ENCODE measurements around the gene MYLK. TPM values are rescaled to one million over a fixed set of nuclear protein-coding genes. Genes with fewer than 3 reads are reported as not detected.

Gene MYLK
- total and polyA plus RNA-seq, 2 experiments from 2014 or later: 13.1 to 27.1 TPM

- H3K9me2 ChIP-seq (replicated peaks; ENCODE audit: insufficient read depth): no peaks in the 10 kb centered on the region
- H3K27ac ChIP-seq: no peak overlapping the region
- H3K79me2 ChIP-seq: no peaks in the 10 kb centered on the region
- no peaks in the 10 kb centered on the region for H3K9me3 ChIP-seq (ENCODE audit: low read depth)
- no peaks in the 10 kb centered on the region for H3K36me3 ChIP-seq (replicated peaks; ENCODE audit: insufficient read depth, low read depth)
- H3K27me3 ChIP-seq: no peaks in the 10 kb centered on the region
- 94% methylated on average over 14 of the region's 14 CpGs for WGBS (ENCODE audit: low lambda C conversion rate, missing lambda C conversion rate)
- DNase-seq (ENCODE audit: low spot score): no peak
- H3K4me3 ChIP-seq: no peak overlapping the region
- H3K4me2 ChIP-seq: no peak overlapping the region
- H3K4me1 ChIP-seq (ENCODE audit: insufficient read depth): no peaks in the 10 kb centered on the region
- TF ChIP-seq, protein P1, sequence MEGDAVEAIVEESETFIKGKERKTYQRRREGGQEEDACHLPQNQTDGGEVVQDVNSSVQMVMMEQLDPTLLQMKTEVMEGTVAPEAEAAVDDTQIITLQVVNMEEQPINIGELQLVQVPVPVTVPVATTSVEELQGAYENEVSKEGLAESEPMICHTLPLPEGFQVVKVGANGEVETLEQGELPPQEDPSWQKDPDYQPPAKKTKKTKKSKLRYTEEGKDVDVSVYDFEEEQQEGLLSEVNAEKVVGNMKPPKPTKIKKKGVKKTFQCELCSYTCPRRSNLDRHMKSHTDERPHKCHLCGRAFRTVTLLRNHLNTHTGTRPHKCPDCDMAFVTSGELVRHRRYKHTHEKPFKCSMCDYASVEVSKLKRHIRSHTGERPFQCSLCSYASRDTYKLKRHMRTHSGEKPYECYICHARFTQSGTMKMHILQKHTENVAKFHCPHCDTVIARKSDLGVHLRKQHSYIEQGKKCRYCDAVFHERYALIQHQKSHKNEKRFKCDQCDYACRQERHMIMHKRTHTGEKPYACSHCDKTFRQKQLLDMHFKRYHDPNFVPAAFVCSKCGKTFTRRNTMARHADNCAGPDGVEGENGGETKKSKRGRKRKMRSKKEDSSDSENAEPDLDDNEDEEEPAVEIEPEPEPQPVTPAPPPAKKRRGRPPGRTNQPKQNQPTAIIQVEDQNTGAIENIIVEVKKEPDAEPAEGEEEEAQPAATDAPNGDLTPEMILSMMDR (IDR thresholded peaks at IDR 0.05; ENCODE audit: poor library complexity): no peak
- TF ChIP-seq EZH2 (IDR thresholded peaks at IDR 0.05; ENCODE audit: borderline replicate concordance): no peak
- TF ChIP-seq EZH2phosphoT487 (IDR thresholded peaks at IDR 0.05; ENCODE audit: low read depth, severe bottlenecking, unreplicated experiment): no peak
- no peak overlapping the region for H2AFZ ChIP-seq
- no peaks in the 10 kb centered on the region for H4K20me1 ChIP-seq (ENCODE audit: insufficient read depth, poor library complexity, severe bottlenecking)
Observed at GRCh38 chr3:123737168-123737567, 147.0 kb downstream of the MYLK start.

GRCh38 chr3:123735456-123735855 is 148.7 kb downstream of the MYLK start:
- TF ChIP-seq EZH2 (IDR thresholded peaks at IDR 0.05; ENCODE audit: borderline replicate concordance): no peak
- TF ChIP-seq, protein P1 (IDR thresholded peaks at IDR 0.05; ENCODE audit: poor library complexity): no peak
- no peak for TF ChIP-seq EZH2phosphoT487 (IDR thresholded peaks at IDR 0.05; ENCODE audit: low read depth, severe bottlenecking, unreplicated experiment)
- H3K27me3 ChIP-seq: no peaks in the 10 kb centered on the region
- WGBS (ENCODE audit: low lambda C conversion rate, missing lambda C conversion rate): 54% methylated on average over 2 of the region's 2 CpGs
- no peak overlapping the region for H2AFZ ChIP-seq
- no peak overlapping the region for H3K4me2 ChIP-seq
- no peaks in the 10 kb centered on the region for H3K4me1 ChIP-seq (ENCODE audit: insufficient read depth)
- H4K20me1 ChIP-seq (ENCODE audit: insufficient read depth, poor library complexity, severe bottlenecking): no peaks in the 10 kb centered on the region
- H3K36me3 ChIP-seq (replicated peaks; ENCODE audit: insufficient read depth, low read depth): no peaks in the 10 kb centered on the region
- H3K27ac ChIP-seq: no peak overlapping the region
- no peaks in the 10 kb centered on the region for H3K9me3 ChIP-seq (ENCODE audit: low read depth)
- no peak for DNase-seq (ENCODE audit: low spot score)
- H3K4me3 ChIP-seq: no peak overlapping the region
- no peaks in the 10 kb centered on the region for H3K79me2 ChIP-seq
- no peaks in the 10 kb centered on the region for H3K9me2 ChIP-seq (replicated peaks; ENCODE audit: insufficient read depth)

DNA sequence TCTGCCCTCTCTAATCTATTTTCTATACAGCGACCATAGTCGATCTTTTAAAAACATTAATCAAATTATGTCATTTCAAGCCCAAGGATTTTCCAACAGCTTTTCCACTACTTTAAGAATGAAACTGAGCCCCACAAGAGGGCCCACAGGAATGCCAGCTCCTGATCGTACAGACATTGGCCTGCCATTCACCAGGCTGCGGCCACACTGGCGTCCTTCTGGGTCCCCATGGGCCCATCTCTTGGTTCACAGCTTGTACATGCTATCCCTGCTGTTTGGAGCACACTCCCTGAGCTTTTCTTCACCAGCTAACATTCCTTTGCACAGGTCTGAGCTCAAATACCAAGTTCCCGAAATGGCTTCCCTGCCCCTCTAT is 149.6 kb downstream of the MYLK start:
- Histone ChIP-seq H2AFZ (no peak overlapping the region), H3K9me3 (ENCODE audit: low read depth) (no peaks in the 10 kb centered on the region), H3K4me1 (ENCODE audit: insufficient read depth) (no peaks in the 10 kb centered on the region), H3K9me2 (replicated peaks; ENCODE audit: insufficient read depth) (no peaks in the 10 kb centered on the region), H3K36me3 (replicated peaks; ENCODE audit: insufficient read depth, low read depth) (no peaks in the 10 kb centered on the region), H4K20me1 (ENCODE audit: insufficient read depth, poor library complexity, severe bottlenecking) (no peaks in the 10 kb centered on the region), H3K4me2 (no peak overlapping the region), H3K27ac (no peak overlapping the region), H3K79me2 (no peaks in the 10 kb centered on the region), H3K4me3 (no peak overlapping the region), H3K27me3 (no peaks in the 10 kb centered on the region)
- WGBS (ENCODE audit: low lambda C conversion rate, missing lambda C conversion rate): 78% methylated on average over 6 of the region's 6 CpGs
- TF ChIP-seq EZH2phosphoT487 (IDR thresholded peaks at IDR 0.05; ENCODE audit: low read depth, severe bottlenecking, unreplicated experiment) (no peak), EZH2 (IDR thresholded peaks at IDR 0.05; ENCODE audit: borderline replicate concordance) (no peak)
- TF ChIP-seq, protein P1 (IDR thresholded peaks at IDR 0.05; ENCODE audit: poor library complexity): no peak
- DNase-seq (ENCODE audit: low spot score): no peak
